HUES6 (cell line): Measurements from ENCODE around the gene SCGB1C1.
A peak's percentile ranks its signal among the peaks of the same experiment; 100 is the strongest.

Experiments used
- H3K27ac ChIP-seq: 2 replicates; pipeline ENCODE4 v1.7.0; 2013; ENCODE audit warnings: low read depth, mild to moderate bottlenecking, low read length, inconsistent platforms
- H3K27me3 ChIP-seq: 2 replicates; pipeline ENCODE4 v1.6.1; 2013; ENCODE audit warnings: low read length; ENCODE audit not compliant: control insufficient read depth, insufficient read depth
- H3K36me3 ChIP-seq: 2 replicates; pipeline ENCODE4 v1.6.1; 2013; ENCODE audit warnings: low read length; ENCODE audit not compliant: control insufficient read depth, insufficient read depth
- H3K4me1 ChIP-seq: 2 replicates; pipeline ENCODE4 v1.6.1; 2013; ENCODE audit warnings: low read length; ENCODE audit not compliant: control insufficient read depth, insufficient read depth
- H3K4me3 ChIP-seq: 2 replicates; pipeline ENCODE4 v1.5.1; 2013; ENCODE audit warnings: low read depth, low read length
- H3K9ac ChIP-seq: one replicate; pipeline ENCODE4 v1.6.1; 2013; ENCODE audit warnings: mild to moderate bottlenecking, low read length
- H3K9me3 ChIP-seq: 2 replicates; pipeline ENCODE4 v1.6.1; 2013; ENCODE audit warnings: low read depth, low read length; ENCODE audit not compliant: control insufficient read depth, insufficient read depth

The SCGB1C1 gene

DNA sequence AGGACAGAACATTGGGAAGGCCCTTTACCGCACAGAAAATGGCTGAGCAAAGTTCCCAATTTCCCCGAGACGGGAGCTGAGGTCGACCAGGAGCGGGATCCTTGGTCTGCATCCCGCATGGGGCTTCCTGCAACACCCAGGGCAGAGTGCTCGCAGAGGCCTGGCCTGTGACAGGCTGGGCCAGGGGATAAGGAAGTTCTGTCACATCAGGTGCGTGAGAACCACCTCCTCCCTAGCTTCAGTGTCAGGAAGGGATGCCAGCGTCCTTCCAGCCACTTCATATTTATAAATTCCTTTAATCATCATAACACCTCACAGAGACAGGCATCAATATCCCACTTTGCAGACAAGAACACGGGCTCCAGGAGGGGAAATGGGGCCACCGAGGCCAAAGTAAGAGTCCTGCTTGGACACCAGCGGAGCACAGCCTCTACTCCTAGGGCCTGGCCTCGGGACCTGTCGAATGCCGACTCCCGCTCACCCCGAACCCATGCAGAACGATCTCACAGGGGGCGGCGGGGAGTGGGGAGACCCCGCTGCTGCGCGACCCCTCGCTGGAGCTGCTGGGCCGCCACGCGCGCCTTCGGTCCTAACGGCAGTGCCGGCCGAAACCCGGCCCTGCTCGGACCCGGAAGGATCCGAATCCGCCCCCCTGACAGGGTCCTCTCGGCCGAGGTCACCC, 13.8 kb downstream of the SCGB1C1 start:
- peak overlapping the region; percentile 92 for H3K9ac ChIP-seq
- H3K27me3 ChIP-seq, result no peaks in the 10 kb centered on the region
- peaks cover 49% of the 10 kb centered on the region for H3K36me3 ChIP-seq
- H3K4me3 ChIP-seq, result peak overlapping the region; percentile 92
- peak overlapping the region; percentile 72; the same call in 1 of the 2 replicates for H3K27ac ChIP-seq
- H3K4me1 ChIP-seq, result peaks cover 16% of the 10 kb centered on the region
- no peaks in the 10 kb centered on the region for H3K9me3 ChIP-seq

DNA sequence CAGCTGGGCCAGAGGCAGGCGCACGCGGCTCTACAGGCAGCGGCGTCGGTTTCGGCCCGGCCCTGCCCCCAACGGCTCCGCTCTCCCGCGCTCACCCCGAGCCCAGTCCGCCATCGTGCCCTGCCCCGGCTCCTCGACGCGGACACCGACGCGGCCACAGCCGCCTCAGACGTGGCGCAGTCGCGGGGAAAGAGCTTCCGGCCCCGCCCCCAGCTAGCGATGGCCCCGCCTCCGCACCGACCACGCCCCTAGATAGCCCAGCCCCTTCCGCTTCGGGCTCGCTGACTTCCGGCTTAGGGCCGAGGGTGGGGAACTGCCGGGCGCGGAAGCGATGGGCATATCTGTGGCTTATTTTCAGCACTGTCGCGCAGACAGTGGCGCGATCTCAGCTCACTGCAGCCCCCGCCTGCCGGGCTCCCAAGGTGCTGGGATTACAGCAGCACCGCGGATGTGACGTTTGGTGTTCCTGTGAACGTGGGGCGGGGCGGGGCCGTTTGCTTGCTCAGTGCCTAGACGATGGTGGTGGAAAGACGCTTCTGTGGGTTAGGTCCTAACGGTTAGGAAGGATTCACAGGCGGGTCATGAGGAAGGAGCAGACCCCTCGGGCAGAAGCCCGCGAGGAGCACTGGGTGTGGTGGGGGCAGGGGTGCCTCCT, 14.5 kb downstream of the SCGB1C1 start, which contains the start of the genes BET1L and RIC8A:
Gene BET1L (minus strand): TSS at position 192 of the 655 bp plus-strand sequence. CDS start 78 bp downstream, at position 114.
Gene RIC8A (plus strand): TSS at position 501 of the 655 bp plus-strand sequence. CDS start 1,147 bp downstream, outside the sequence.
- Histone ChIP-seq H3K9me3 (no peaks in the 10 kb centered on the region), H3K27ac (peak within 1 kb of the TSS; percentile 72), H3K4me3 (peak within 1 kb of the TSS; percentile 92), H3K36me3 (peaks cover 54% of the 10 kb centered on the region), H3K9ac (peak within 1 kb of the TSS; percentile 92), H3K27me3 (no peaks in the 10 kb centered on the region), H3K4me1 (peaks cover 16% of the 10 kb centered on the region)

DNA sequence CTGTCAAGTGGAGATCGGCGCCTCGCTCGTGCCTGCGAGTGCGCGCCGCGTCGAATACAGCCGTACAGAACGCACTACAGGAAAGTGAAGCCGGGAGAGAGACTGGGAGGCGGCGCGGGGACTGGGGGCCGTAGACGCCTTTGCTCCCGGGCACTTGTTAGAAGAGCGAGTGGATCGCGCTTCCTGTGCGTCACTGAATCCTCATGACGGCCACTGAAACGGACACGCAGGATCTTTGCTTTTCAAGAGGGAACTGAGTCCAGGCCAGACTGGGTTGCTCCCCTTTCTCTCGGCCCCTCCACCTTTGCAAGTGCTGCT, 14.9 kb downstream of the SCGB1C1 start:
- H3K36me3 ChIP-seq, result peaks cover 59% of the 10 kb centered on the region
- peak overlapping the region; percentile 60 for H3K27ac ChIP-seq
- H3K9me3 ChIP-seq, result no peaks in the 10 kb centered on the region
- H3K4me1 ChIP-seq, result peaks cover 16% of the 10 kb centered on the region
- H3K27me3 ChIP-seq, result no peaks in the 10 kb centered on the region
- H3K9ac ChIP-seq, result peak overlapping the region; percentile 91
- H3K4me3 ChIP-seq, result peak overlapping the region; percentile 92

DNA sequence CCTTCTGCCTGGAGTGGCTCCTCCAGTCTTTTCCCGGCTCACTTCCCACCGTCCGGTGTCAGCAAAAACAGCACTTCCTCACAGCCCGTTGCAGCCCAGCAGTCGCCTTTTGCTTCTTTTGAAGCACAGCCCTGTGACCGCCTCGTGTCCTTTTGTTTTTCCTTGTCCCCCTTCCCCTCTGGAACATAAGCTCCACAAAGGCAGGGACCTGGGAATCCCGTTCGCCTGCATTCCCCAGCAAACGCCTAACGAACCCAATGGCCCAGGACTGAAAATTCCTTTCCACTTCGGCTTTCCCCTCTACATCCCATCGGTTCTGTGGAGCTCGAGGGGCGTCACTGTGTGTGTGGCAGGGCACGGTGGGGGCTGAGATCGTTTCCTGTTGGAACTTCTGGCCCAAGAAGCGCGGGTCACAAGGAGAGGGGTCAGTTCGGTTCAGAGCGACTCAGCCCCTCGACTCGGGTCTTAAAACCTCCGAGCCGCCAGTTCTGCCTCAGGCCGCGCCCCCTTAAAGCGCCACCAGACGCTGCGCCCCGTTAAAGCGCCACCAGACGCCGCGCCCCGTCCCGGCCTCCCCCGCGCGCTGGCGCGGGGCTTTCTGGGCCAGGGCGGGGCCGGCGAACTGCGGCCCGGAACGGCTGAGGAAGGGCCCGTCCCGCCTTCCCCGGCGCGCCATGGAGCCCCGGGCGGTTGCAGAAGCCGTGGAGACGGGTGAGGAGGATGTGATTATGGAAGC, 15.5 kb downstream of the SCGB1C1 start:
- H3K36me3 ChIP-seq, result peaks cover 64% of the 10 kb centered on the region
- H3K9ac ChIP-seq, result peak overlapping the region; percentile 91
- H3K4me1 ChIP-seq, result peaks cover 16% of the 10 kb centered on the region
- H3K27ac ChIP-seq, result peak overlapping the region; percentile 60
- peak overlapping the region; percentile 92 for H3K4me3 ChIP-seq
- H3K9me3 ChIP-seq, result no peaks in the 10 kb centered on the region
- H3K27me3 ChIP-seq, result no peaks in the 10 kb centered on the region

DNA sequence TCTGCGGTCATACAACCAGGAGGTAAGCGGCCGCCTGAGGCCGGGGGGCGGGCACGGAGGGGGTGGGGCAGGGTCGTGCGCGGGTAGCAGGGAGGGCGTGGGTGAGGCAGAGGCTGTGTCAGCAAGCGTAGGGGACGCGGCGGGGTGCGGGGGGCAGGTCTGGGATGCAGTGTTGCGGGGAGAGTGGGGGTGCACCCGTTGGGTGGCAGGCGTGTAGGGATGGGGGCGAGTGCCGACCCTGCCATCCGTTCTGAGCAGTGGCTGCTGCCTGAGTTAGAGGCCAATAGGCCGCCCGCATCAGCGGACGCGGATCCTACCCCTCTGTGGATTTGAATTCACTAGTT, 16.0 kb downstream of the SCGB1C1 start:
- peaks cover 16% of the 10 kb centered on the region for H3K4me1 ChIP-seq
- peak overlapping the region; percentile 92 for H3K4me3 ChIP-seq
- peaks cover 64% of the 10 kb centered on the region for H3K36me3 ChIP-seq
- H3K9me3 ChIP-seq, result no peaks in the 10 kb centered on the region
- H3K9ac ChIP-seq, result peak overlapping the region; percentile 91
- H3K27ac ChIP-seq, result no peak overlapping the region
- no peaks in the 10 kb centered on the region for H3K27me3 ChIP-seq

DNA sequence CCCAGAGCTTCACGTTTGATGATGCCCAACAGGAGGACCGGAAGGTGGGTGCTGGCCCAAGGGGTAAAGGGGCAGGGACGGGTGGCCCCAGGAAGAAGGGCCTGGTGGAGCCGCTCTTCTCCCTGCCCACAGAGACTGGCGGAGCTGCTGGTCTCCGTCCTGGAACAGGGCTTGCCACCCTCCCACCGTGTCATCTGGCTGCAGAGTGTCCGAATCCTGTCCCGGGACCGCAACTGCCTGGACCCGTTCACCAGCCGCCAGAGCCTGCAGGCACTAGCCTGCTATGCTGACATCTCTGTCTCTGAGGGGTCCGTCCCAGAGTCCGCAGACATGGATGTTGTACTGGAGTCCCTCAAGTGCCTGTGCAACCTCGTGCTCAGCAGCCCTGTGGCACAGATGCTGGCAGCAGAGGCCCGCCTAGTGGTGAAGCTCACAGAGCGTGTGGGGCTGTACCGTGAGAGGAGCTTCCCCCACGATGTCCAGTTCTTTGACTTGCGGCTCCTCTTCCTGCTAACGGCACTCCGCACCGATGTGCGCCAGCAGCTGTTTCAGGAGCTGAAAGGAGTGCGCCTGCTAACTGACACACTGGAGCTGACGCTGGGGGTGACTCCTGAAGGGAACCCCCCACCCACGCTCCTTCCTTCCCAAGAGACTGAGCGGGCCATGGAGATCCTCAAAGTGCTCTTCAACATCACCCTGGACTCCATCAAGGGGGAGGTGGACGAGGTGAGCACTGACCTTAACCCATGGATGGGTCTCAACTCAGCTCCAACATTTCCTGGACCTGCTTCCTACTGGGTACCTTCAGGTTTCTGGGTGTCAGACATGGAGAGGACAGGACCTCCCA, 16.6 kb downstream of the SCGB1C1 start:
- peak overlapping the region; percentile 32; the same call in 1 of the 2 replicates for H3K27ac ChIP-seq
- H3K4me3 ChIP-seq, result peak overlapping the region; percentile 92
- no peaks in the 10 kb centered on the region for H3K27me3 ChIP-seq
- H3K9me3 ChIP-seq, result no peaks in the 10 kb centered on the region
- peak overlapping the region; percentile 91 for H3K9ac ChIP-seq
- H3K4me1 ChIP-seq, result peaks cover 16% of the 10 kb centered on the region
- H3K36me3 ChIP-seq, result peaks cover 65% of the 10 kb centered on the region

DNA sequence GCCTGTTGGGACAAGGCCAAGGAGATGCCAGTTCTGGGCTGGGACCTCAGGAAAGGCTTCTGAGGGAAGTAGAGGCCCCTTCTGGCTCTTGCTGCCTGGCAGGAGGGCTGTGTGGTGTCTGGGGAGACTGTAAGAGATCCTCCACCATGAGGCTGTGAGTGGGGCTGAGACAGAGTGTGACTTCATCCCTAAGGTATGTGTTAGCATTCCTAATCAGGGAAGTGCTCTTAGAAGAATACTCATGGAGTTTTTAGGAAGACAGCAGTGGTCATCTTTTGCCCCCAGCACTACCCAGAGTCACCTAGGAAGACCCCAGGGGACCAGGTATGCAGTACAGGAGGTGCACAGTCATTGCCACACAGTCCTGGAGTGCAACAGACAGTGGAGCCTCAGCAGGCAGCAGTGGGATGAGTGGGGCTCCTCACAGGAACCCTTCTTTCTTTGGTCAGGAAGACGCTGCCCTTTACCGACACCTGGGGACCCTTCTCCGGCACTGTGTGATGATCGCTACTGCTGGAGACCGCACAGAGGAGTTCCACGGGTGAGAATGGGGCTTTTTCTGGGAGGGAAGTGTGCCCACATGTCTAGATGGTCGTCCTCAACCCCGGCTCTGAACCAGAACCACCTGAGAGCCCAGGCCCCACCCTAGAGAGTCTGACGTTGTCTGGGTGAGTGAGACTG, 17.4 kb downstream of the SCGB1C1 start:
- H3K4me3 ChIP-seq, result peak overlapping the region; percentile 92; the same call in 1 of the 2 replicates
- peak overlapping the region; percentile 32; the same call in 1 of the 2 replicates for H3K27ac ChIP-seq
- H3K36me3 ChIP-seq, result peaks cover 66% of the 10 kb centered on the region
- H3K9me3 ChIP-seq, result no peaks in the 10 kb centered on the region
- peaks cover 16% of the 10 kb centered on the region for H3K4me1 ChIP-seq
- peak overlapping the region; percentile 91 for H3K9ac ChIP-seq
- no peaks in the 10 kb centered on the region for H3K27me3 ChIP-seq

DNA sequence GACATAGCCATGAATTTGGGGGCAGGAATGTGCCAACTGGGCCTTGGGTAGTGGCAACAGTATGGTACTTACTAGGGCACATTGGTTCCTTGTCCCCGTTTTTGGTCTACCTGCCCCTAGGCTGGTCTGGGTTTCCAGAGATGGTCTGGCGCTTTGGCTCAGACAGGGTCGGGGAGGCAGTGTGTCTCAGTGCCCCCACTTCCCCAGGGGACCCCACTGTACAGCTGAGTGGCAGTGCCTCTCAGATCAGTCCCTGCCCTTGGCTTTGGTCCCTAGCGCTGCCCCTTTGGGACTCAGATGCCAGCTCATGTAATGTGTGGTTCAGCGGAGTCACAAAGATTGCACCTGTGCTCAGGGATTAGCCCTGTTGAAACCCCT, 17.9 kb downstream of the SCGB1C1 start:
- no peaks in the 10 kb centered on the region for H3K9me3 ChIP-seq
- peak overlapping the region; percentile 91 for H3K9ac ChIP-seq
- H3K4me1 ChIP-seq, result peaks cover 16% of the 10 kb centered on the region
- H3K27me3 ChIP-seq, result no peaks in the 10 kb centered on the region
- no peak overlapping the region for H3K4me3 ChIP-seq
- H3K27ac ChIP-seq, result no peak overlapping the region; the same call in 1 of the 2 replicates
- H3K36me3 ChIP-seq, result peaks cover 65% of the 10 kb centered on the region

DNA sequence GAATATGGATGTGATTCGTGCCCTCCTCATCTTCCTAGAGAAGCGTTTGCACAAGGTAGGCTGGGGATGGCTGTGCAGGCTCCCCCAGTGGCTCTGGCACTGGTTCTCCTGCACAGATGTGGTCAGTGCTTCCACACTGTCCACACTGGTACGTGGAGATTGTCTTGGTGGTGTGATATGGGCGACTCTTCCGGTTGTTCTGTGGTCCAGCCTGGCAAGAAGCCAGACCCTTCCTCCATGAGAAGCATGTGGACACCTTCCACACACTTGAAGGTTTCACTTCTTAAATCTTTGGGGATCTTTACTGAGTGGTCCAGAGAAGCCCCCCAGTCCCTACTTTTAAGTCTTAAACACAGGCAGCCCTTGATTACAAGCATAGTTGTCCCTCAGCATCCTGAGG, 18.4 kb downstream of the SCGB1C1 start:
- Histone ChIP-seq H3K9me3 (no peaks in the 10 kb centered on the region), H3K27me3 (no peaks in the 10 kb centered on the region), H3K9ac (no peak overlapping the region), H3K27ac (no peak overlapping the region), H3K4me3 (no peak overlapping the region), H3K36me3 (peaks cover 67% of the 10 kb centered on the region), H3K4me1 (peaks cover 12% of the 10 kb centered on the region)

DNA sequence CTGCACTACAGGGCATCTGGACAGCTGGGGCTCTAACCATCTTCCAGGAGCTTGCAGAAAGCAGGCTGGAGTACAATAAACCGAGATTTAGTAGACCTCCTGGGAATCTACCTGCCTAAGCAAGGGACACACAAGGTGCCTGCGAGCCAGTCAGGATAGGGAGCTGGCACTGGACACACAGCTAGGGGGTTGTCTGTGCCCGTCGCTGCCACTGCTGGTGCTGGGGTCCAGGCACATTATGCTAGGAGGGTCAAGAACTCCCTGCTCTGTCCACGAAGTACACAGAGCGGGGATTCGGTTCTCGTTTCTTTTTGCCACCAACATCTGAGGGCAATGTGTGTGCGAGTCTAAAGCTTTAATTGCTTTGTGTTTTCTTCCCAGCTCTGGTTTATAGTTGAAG, 18.9 kb downstream of the SCGB1C1 start:
- H3K36me3 ChIP-seq, result peaks cover 71% of the 10 kb centered on the region

More for the DNA sequence above, 18.9 kb downstream of the SCGB1C1 start:
- Histone ChIP-seq H3K27ac (no peak overlapping the region), H3K27me3 (no peaks in the 10 kb centered on the region), H3K4me1 (peaks cover 10% of the 10 kb centered on the region), H3K4me3 (no peak overlapping the region), H3K9ac (no peak overlapping the region), H3K9me3 (no peaks in the 10 kb centered on the region)
